Activated T-cell treated with anti-CD3 and anti-CD28 coated beads, Interleukin-2, amount 50 U/mL, for 72 hours (primary cell): ENCODE results near the gene CLEC2D. TPM values are rescaled to one million over a fixed set of nuclear protein-coding genes. Genes with fewer than 3 reads are reported as not detected.

Source experiments
- ATAC-seq, 2 donors: fragments of 150-1000 bp; cut with Tn5 transposase; replicated peaks in 1 of 2; 2 replicates each; pipeline ENCODE4 v1.10.0; 2021; ENCODE audit warnings: moderate library complexity in 2 of 2, mild to moderate bottlenecking in 1 of 2
- DNase-seq, 2 donors: peaks; one replicate each; pipeline ENCODE4 v3.0.0; 2021 to 2022; ENCODE audit warnings: mixed read lengths in 1 of 2
- H3K27ac Mint-ChIP-seq: one replicate; pipeline ENCODE4 v1.8.0; 2022; ENCODE audit warnings: mild to moderate bottlenecking, moderate library complexity, mixed read lengths
- H3K27me3 Mint-ChIP-seq: one replicate; pipeline ENCODE4 v1.8.0; 2022; ENCODE audit warnings: low read depth, mixed read lengths
- H3K36me3 Mint-ChIP-seq, 2 donors: one replicate each; pipeline ENCODE4 v1.8.0; 2022; ENCODE audit warnings: mixed read lengths in 2 of 2, mild to moderate bottlenecking in 1 of 2; ENCODE audit not compliant: insufficient read depth in 2 of 2
- H3K4me1 Mint-ChIP-seq: one replicate; pipeline ENCODE4 v1.8.0; 2022; ENCODE audit warnings: low read depth, mixed read lengths
- H3K4me3 Mint-ChIP-seq, 2 donors: one replicate each; pipeline ENCODE4 v1.8.0; 2022; ENCODE audit warnings: mild to moderate bottlenecking in 2 of 2, mixed read lengths in 2 of 2, moderate library complexity in 2 of 2
- H3K9me3 Mint-ChIP-seq, 2 donors: one replicate each; pipeline ENCODE4 v1.8.0; 2022; ENCODE audit warnings: mixed read lengths in 2 of 2
- total RNA-seq, 2 donors: library from RNA; stranded (reverse); gene quantifications; one replicate each; pipeline ENCODE4 v1.2.3, GENCODE V29; 2022

CLEC2D gene, protein sequence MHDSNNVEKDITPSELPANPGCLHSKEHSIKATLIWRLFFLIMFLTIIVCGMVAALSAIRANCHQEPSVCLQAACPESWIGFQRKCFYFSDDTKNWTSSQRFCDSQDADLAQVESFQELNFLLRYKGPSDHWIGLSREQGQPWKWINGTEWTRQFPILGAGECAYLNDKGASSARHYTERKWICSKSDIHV
- total RNA-seq, result 100 to 1,000 TPM; 269 to 293 TPM

DNA sequence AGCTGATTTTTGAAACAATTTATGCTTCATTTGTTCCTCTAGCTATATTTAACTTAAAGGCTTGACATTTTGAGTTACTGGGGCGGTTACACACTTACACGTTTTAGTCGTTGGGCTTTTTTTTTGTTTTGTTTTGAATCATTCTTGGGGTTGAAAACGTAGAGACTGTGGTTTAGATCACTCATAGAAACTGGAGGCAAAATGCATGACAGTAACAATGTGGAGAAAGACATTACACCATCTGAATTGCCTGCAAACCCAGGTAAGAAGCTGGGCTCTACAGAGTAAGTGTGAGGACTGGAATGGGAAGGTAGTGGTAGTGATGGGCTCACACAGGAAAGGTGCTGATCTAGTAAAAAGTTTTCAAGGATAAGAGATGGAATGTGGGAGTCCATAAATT, at the start of gene CLEC2D:
Gene CLEC2D (plus strand): TSS at position 180 of the 400 bp plus-strand sequence. CDS start 22 bp downstream, at position 202.
- peaks cover 32 to 69% of the 10 kb centered on the region in 2 donors for H3K36me3 Mint-ChIP-seq
- peak; percentile 62 for ATAC-seq
- peak within 1 kb of the TSS; percentile 88 to 100 for H3K4me3 Mint-ChIP-seq
- no peaks in the 10 kb centered on the region for H3K9me3 Mint-ChIP-seq
- peak within 1 kb of the TSS; percentile 97 for H3K27ac Mint-ChIP-seq
- H3K27me3 Mint-ChIP-seq, result no peaks in the 10 kb centered on the region
- peak; percentile 50 to 56 for DNase-seq
- peaks cover 61% of the 10 kb centered on the region for H3K4me1 Mint-ChIP-seq

DNA sequence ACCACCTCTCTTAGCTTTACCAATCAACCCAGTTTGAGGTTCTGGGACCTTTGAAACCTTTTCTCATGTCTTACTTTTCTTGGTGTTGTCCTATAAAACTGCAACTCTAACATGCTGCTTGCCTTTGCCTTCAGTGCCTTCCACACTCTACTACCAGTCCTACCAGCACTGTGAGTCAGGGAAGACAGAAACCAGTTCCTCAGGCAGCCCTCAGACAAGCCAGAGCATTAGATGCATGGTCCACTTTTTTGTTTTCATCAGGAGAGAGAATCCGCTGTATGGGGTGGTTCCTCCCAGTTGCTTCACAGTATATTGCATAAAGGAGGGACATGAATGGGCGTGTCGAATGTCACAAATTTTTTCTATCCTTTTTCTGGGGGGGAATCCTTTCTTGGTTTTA, 44.5 kb upstream of the CLEC2D start:
- Mint-ChIP-seq H3K36me3 (peaks cover 7 to 10% of the 10 kb centered on the region in 2 donors), H3K27ac (no peak overlapping the region), H3K27me3 (no peaks in the 10 kb centered on the region)

DNA sequence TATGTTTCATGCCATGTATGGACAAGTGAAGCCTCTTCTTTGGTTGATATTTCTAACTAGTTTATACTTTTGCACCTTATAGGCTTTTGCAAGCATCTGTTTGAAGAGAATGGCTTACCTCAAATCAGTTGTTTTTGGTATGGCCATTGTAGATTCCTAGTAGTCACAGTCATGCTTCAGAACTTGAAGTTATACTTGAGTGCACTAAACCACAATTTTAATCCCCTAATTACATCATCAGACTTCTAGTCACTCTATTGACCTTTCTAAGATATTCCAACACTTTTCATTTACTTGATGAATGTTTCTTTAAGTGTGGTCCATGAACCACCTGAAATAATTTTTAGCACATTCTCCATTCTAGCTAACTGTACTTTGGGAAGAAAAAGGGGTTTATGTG, 43.2 kb upstream of the CLEC2D start:
- no peak overlapping the region for H3K27ac Mint-ChIP-seq
- no peaks in the 10 kb centered on the region for H3K4me1 Mint-ChIP-seq
- ATAC-seq, result peak in 1 of 2 donors; percentile 65
- no peak for DNase-seq
- no peak overlapping the region for H3K4me3 Mint-ChIP-seq
- H3K27me3 Mint-ChIP-seq, result no peaks in the 10 kb centered on the region
- H3K9me3 Mint-ChIP-seq, result peaks cover 3 to 6% of the 10 kb centered on the region in 2 donors
- peaks cover 7 to 10% of the 10 kb centered on the region in 2 donors for H3K36me3 Mint-ChIP-seq

More for the DNA sequence above, 44.5 kb upstream of the CLEC2D start:
- peaks cover 3 to 6% of the 10 kb centered on the region in 2 donors for H3K9me3 Mint-ChIP-seq
- no peaks in the 10 kb centered on the region for H3K4me1 Mint-ChIP-seq
- DNase-seq, result no peak
- no peak for ATAC-seq
- H3K4me3 Mint-ChIP-seq, result no peak overlapping the region

DNA sequence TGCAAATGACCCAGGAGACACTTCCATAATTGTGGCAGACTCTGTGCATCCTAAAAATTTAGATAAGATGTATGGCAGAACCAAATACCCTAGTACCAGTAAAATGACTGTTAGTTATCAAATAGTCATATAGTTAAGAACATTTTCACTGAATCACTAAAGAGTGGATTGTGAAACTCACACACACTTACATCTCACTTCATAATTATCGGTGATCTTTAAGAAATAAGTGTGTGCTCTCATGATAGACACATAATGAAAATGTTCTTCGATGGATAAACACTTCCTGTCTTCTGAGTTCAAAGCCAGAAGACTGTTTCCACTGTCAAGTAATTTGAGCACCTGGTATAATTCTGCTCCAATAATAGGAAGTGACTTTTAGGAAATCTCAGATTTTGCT, 42.7 kb upstream of the CLEC2D start:
- no peaks in the 10 kb centered on the region for H3K4me1 Mint-ChIP-seq
- ATAC-seq, result peak; percentile 52 to 84
- H3K9me3 Mint-ChIP-seq, result peaks cover 3 to 6% of the 10 kb centered on the region in 2 donors
- no peaks in the 10 kb centered on the region for H3K27me3 Mint-ChIP-seq
- no peak overlapping the region for H3K27ac Mint-ChIP-seq
- H3K4me3 Mint-ChIP-seq, result no peak overlapping the region
- DNase-seq, result no peak
- peaks cover 7 to 10% of the 10 kb centered on the region in 2 donors for H3K36me3 Mint-ChIP-seq

DNA sequence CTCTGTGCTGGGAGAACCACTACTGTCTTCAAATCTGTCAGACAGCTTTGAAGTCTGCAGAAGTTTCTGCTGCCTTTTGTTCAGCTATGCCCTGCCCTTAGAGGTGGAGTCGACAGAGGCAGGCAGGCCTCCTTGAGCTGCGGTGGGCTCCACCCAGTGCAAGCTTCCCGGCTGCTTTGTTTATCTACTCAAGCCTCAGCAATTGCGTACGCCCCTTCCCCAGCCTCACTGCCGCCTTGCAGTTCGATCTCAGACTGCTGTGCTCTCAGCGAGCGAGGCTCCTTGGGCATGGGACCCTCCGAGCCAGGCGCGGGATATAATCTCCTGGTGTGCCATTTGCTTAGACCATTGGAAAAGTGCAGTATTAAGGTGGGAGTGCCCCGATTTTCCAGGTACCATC, 36.7 kb upstream of the CLEC2D start:
- H3K27ac Mint-ChIP-seq, result no peak overlapping the region
- DNase-seq, result no peak
- H3K36me3 Mint-ChIP-seq, result peaks cover 6 to 20% of the 10 kb centered on the region in 2 donors
- H3K9me3 Mint-ChIP-seq, result peaks cover 7 to 11% of the 10 kb centered on the region in 2 donors
- ATAC-seq, result no peak
- H3K27me3 Mint-ChIP-seq, result no peaks in the 10 kb centered on the region
- no peak overlapping the region for H3K4me3 Mint-ChIP-seq
- H3K4me1 Mint-ChIP-seq, result peaks cover 39% of the 10 kb centered on the region

DNA sequence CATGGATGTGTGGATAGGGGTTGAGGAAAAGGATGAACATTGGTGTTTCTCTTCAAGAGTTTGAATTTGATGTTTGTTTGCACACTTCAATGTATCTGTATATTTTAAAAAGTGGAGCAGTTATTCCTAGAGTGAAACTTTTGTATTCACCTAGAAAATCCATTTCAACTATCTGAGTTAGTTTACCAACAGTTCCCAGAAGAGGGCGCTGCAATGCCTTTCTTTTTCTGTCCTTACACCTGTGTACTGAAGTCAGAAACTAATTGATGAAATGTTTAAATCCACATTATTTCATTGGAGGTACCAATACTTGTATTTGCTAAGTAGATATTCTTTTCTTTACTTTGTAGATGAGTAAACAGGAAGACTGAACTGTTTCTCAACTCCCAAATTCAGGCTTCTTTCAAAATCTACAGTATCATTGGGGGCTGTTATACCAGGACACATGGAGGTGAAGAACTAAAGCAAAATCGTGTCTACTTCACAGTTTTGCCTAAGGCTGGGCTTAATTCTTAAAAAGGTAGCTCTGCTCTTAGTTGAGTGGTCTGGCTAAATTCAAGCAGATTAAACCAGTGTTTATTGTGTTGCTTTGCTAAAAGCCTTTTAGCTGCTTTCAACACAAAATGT, 35.2 kb upstream of the CLEC2D start:
- H3K4me1 Mint-ChIP-seq, result peaks cover 44% of the 10 kb centered on the region
- peaks cover 7 to 11% of the 10 kb centered on the region in 2 donors for H3K9me3 Mint-ChIP-seq
- peak overlapping the region; percentile 74 for H3K27ac Mint-ChIP-seq
- DNase-seq, result peak; percentile 79 to 81
- H3K27me3 Mint-ChIP-seq, result no peaks in the 10 kb centered on the region
- ATAC-seq, result peak; percentile 76 to 82
- peaks cover 6 to 23% of the 10 kb centered on the region in 2 donors for H3K36me3 Mint-ChIP-seq
- H3K4me3 Mint-ChIP-seq, result peak overlapping the region; percentile 46 to 63

DNA sequence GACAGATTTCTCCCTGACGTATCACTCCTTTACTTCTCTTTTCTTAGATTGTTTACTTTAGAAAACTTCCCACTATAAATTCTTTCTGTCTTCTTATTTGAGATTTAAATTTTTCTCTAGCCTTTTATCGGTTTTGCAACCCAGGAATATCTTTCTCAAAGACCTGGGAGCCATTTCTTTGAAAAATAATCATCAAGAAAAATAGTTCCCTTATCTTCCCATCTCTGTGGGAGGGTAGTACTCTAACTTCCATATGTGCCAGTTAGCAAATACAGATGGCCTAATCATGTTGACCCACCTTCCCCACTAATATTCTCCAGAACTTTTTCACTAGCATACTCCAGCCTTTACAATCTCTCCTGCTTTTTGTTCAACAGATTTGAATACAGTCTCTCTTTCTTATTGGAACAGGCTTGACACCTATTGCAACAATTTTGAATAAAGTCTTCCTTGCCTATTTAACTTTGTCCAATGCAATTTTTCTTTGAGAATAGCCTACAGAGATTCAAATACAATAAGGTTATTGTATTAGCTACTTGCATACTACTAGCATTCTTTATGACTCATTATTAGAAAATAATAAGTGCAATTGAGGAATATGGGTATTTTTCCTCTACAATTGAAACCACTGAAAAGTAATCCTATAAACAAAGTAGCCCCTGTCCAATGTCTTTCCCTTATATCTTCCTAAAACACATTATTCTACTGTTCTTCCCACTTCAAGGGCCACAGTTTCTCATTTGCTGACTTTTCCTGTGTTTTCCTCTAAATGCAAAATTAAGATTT, 34.4 kb upstream of the CLEC2D start:
- peaks cover 47% of the 10 kb centered on the region for H3K4me1 Mint-ChIP-seq
- peaks cover 6 to 26% of the 10 kb centered on the region in 2 donors for H3K36me3 Mint-ChIP-seq
- DNase-seq (no peak), ATAC-seq (no peak)
- peak overlapping the region; percentile 12 for H3K27ac Mint-ChIP-seq
- H3K9me3 Mint-ChIP-seq, result peaks cover 7 to 12% of the 10 kb centered on the region in 2 donors
- H3K27me3 Mint-ChIP-seq, result no peaks in the 10 kb centered on the region
- peak overlapping the region; percentile 46 to 58 for H3K4me3 Mint-ChIP-seq

DNA sequence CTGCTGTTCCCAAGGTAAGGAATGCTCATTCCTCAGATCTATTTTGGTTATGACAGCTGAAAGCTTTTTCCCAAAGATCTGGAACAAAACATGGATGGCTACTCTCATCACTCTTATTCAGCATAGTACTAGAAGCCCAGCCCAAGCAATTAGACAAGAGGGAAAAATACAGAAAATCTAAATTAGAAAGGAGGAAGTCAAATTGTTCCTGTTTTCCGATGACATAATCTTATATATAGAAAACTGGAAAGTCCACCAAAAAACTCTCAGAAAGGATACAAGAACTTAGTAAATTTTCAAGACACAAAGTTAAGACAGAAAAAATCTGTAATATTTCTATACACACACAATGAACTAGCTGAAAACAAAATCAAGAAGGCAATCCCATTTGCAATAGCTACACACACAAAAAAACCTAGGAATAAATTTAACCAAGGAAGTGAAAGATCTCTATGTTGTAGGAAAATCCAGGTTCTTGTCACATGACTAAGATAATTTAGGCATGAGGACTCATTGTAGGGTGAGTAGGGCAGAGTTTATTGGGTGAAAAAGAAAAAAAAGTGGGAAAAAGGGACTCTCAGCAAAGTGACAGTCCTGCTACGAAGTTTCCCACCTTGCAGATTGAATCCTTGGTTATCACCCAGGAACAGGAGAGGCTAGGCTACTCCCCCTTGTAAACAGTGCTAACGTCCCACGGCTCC, 33.2 kb upstream of the CLEC2D start:
- peaks cover 9 to 16% of the 10 kb centered on the region in 2 donors for H3K9me3 Mint-ChIP-seq
- no peak for DNase-seq
- H3K4me3 Mint-ChIP-seq, result peak overlapping the region in 1 of 2 donors; percentile 58
- peaks cover 9 to 33% of the 10 kb centered on the region in 2 donors for H3K36me3 Mint-ChIP-seq
- H3K27me3 Mint-ChIP-seq, result no peaks in the 10 kb centered on the region
- peaks cover 54% of the 10 kb centered on the region for H3K4me1 Mint-ChIP-seq
- no peak for ATAC-seq
- peak overlapping the region; percentile 6 for H3K27ac Mint-ChIP-seq

DNA sequence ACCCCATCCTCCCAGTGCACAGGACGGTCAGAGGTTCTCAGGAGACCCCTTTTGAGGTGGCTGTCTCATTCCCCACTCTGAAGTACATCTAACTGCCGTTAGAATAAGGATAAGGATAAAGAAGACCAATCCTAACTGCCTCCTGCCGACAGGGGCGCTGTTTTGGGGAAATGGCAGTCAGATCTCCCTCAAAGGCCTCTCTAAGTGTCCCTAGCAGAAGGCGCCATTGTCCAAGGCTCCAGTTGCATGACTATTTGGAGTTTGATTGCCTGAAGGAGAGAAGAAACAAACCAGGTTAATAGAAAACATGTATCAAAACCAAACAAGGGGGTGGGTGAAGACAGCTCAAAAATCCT, 32.7 kb upstream of the CLEC2D start:
- no peak for DNase-seq
- Mint-ChIP-seq H3K36me3 (peaks cover 12 to 33% of the 10 kb centered on the region in 2 donors), H3K4me3 (peak overlapping the region in 1 of 2 donors; percentile 36), H3K27me3 (no peaks in the 10 kb centered on the region), H3K9me3 (peaks cover 10 to 16% of the 10 kb centered on the region in 2 donors), H3K4me1 (peaks cover 59% of the 10 kb centered on the region), H3K27ac (peak overlapping the region; percentile 5)
- no peak for ATAC-seq

DNA sequence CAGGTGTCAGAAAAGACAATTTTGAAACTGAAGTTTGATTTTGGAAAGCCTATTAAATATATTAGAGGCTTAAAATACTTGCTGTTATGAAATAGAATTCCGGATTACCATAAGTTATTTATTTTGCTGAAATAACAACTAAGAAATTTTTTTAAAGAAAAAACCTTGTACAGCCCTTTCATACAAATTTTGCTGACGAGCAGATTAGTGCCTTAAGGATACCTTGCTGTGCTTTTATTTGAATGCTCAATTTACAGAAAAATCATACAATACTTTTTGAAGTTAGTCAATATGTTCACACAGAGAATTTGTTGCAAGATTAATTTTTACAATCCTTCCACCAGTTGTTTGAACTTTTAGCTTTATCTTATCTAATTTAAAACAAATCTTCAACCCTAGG, 29.5 kb upstream of the CLEC2D start:
- ATAC-seq (no peak), DNase-seq (no peak)
- no peak overlapping the region for H3K4me3 Mint-ChIP-seq
- peaks cover 21 to 44% of the 10 kb centered on the region in 2 donors for H3K36me3 Mint-ChIP-seq
- H3K9me3 Mint-ChIP-seq, result peaks cover 16 to 19% of the 10 kb centered on the region in 2 donors
- H3K27ac Mint-ChIP-seq, result no peak overlapping the region
- peaks cover 73% of the 10 kb centered on the region for H3K4me1 Mint-ChIP-seq
- H3K27me3 Mint-ChIP-seq, result no peaks in the 10 kb centered on the region

DNA sequence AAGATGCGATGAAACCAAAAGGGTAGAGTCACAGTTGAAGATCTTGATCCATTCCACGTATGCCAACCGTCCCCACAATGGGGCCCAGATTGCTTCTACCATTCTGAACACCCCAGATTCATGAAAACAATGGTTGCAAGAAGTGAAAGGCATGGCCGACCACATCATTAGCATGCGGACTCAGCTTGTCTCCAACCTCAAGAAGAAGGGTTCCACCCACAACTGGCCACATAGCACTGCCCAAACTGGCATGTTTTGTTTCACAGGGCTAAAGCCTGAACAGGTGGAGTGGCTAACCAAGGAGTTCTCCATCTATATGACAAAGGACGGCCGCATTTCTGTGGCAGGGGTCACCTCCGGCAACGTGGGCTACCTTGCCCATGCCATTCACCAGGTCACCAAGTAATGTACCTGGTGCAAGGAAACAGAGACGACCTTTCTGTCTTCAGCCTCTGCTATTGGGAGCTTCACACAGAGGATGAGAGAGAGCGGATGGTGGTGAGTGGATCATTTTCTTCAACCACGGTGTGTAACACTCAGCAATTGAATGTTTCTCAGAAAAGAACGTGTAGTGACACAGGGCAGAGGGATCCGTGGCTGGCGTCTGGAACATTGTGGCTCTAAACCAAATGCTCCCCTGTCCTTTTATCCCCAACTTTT, 26.8 kb upstream of the CLEC2D start:
- peaks cover 12% of the 10 kb centered on the region in 2 donors for H3K9me3 Mint-ChIP-seq
- peaks cover 73% of the 10 kb centered on the region for H3K4me1 Mint-ChIP-seq
- H3K27me3 Mint-ChIP-seq, result no peaks in the 10 kb centered on the region
- peak overlapping the region; percentile 67 to 71 for H3K4me3 Mint-ChIP-seq
- peak in 1 of 2 donors; percentile 22 for DNase-seq
- no peak overlapping the region for H3K27ac Mint-ChIP-seq
- peaks cover 21 to 44% of the 10 kb centered on the region in 2 donors for H3K36me3 Mint-ChIP-seq
- ATAC-seq, result peak; percentile 8 to 12

DNA sequence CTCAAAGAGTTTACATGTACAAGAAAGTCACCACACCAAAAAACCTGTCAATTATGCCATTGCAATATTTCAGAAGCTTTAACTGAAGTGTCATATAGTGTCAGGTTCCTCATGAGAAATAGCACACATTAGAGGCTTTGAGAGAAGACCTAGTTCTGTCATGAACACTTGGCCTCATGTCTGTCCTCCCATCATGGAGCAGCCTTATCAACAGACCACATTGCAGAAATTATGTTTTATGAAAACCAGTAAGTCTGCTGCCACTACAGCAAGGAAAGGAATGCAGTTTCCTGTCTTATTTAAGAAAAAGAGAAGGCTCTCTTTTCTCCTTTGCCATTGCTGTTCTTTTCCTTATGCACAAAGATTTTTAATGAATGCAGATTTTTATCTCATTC, 26.2 kb upstream of the CLEC2D start:
- Mint-ChIP-seq H3K4me3 (peak overlapping the region; percentile 67 to 71), H3K9me3 (peaks cover 12% of the 10 kb centered on the region in 2 donors), H3K4me1 (peaks cover 73% of the 10 kb centered on the region), H3K27me3 (no peaks in the 10 kb centered on the region), H3K27ac (peak overlapping the region; percentile 57), H3K36me3 (peaks cover 21 to 46% of the 10 kb centered on the region in 2 donors)
- ATAC-seq (no peak), DNase-seq (no peak)
